Upper lobe of left lung (tissue), 4 donors: ENCODE measurements around the gene SUMF2.

ENCODE experiments used
- CTCF ChIP-seq, 6 experiments: fragments of 450-650 bp in 4 of 6; fragments of 200-600 bp in 2 of 6; sonication (generic) in 2 of 6; IDR thresholded peaks; one replicate each; pipeline ENCODE4 v1.5.1; 2016 to 2019; ENCODE audit warnings: antibody characterized with exemption in 6 of 6
- EP300 ChIP-seq, 4 donors: sonication (generic); formaldehyde crosslinking; IDR thresholded peaks; one replicate each; pipeline ENCODE4 v1.5.1; 2017; ENCODE audit warnings: antibody characterized with exemption in 4 of 4, control low read depth in 2 of 4
- POLR2A ChIP-seq, 4 donors: fragments of 450-650 bp; IDR thresholded peaks; one replicate each; pipeline ENCODE4 v1.5.1; 2016 to 2017; ENCODE audit warnings: antibody characterized with exemption in 4 of 4, mild to moderate bottlenecking in 2 of 4
- POLR2AphosphoS5 ChIP-seq, 2 donors: sonication (generic); formaldehyde crosslinking; IDR thresholded peaks; one replicate each; pipeline ENCODE4 v1.5.1; 2017; ENCODE audit warnings: antibody characterized with exemption in 2 of 2

- TF ChIP-seq CTCF (IDR thresholded peaks at IDR 0.05) (no peak), POLR2A (IDR thresholded peaks at IDR 0.05) (no peak), POLR2AphosphoS5 (IDR thresholded peaks at IDR 0.05) (no peak), EP300 (IDR thresholded peaks at IDR 0.05) (no peak)
Measured at GRCh38 chr7:56023500-56023899, 40.6 kb upstream of the SUMF2 start.
